ENCODE measurements around the gene PIGQ.

The PIGQ gene

DNA sequence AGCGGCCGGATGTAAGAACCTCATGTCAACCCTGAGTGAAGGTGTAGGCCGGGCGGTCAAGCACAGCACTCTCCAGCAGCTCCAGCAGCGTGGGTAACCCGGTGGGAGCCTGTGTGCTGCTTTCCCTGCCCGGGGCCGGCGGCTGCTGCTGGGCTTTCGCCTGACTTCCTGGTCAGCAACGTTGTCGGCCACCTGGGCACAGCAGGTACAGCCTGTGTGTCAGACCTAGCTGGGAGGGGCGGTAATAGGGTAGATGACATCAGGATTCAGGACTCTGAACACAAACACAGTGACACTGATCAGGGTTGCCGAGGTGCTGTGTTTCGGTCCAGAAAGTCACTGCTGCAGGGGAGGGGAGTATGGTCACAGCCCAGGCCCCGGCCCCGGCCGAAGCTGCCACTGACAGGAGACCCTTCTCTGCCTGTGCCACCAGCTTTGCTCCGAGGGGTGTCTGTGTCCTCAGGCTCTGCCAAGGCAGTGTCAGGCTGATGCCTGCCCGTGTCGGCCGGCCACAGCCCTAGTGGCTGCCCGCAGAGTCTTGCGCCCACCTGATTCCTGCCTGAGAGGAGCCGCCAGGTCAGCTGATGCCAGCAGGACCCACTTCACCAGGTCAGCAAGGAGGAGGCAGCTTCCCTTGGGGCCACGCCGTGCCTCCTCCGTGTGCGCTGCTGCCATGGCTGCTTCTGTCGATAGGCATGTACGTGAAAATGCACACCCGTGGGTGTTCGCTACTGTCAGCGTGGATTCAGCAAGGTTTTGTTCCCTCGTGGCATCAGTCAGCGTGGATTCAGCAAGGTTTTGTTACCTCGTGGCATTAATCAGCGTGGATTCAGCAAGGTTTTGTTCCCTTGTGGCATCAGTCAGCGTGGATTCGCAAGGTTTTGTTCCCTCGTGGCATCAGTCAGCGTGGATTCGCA, 29.3 kb downstream of the PIGQ start:
- no peak for DNase-seq (ENCODE audit: low read depth in 2 of 3, low spot score in 2 of 3)

DNA sequence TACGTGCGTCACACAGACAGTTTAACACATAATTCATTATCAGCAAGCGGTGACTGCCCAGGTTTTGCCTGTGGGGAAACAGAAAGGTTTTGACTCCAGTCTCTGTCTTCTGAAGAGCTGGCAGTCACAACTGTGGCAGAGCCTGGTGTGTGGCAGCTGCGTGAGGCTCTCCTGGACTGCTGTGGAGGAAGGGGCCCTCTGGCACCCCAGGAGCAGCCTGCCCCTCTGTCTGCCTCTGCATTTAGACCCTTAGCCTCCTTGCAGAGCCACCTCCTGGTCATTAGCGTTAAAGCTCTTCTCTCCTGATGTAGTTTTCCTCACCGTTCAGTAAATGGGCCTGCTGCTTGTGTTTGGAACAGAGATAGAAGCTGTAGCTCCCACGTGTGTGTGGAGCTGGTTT, 31.0 kb downstream of the PIGQ start:
- no peak for DNase-seq (ENCODE audit: low read depth in 2 of 3, low spot score in 2 of 3)

DNA sequence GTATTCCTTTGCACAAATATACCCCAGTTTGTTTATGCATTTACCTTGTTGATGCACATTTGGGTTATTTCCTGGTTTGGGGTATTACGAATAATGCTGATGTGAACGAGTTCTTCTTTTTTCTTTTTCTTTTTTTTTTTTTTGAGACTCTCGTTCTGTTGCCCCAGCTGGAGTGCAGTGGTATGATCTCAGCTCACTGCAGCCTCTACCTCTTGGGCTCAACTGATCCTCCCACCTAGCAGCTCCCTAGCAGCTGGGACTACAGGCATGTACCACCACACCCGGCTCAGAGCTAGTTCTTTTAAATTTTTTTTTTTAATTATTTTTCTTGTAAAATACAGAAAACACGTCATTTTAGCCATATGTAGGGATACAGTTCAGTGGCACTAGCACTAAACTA, 34.2 kb downstream of the PIGQ start:
- no peak for DNase-seq (ENCODE audit: low read depth in 2 of 3, low spot score in 2 of 3)

- no peak for DNase-seq (ENCODE audit: low read depth in 2 of 3, low spot score in 2 of 3)
Measured at GRCh38 chr16:606656-607307, 37.0 kb downstream of the PIGQ start.

DNA sequence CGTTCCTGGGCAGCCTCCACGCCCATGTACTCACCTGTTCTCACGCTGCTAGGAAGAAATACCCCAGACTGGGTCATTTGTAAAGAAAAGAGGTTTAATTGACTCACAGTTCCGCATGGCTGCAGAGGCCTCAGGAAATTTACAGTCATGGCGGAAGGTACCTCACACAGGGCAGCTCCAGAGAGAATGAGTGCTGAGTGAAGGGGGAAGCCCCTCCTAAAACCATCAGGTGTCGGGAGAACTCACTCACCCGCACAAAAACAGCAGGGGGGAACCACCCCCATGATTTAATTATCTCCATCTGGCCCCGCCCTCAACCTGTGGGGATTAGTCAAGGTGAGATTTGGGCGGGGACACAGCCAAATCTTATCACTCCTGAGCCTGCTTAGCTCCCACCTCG, 38.3 kb downstream of the PIGQ start:
- DNase-seq (ENCODE audit: low read depth in 2 of 3, low spot score in 2 of 3), result no peak

DNA sequence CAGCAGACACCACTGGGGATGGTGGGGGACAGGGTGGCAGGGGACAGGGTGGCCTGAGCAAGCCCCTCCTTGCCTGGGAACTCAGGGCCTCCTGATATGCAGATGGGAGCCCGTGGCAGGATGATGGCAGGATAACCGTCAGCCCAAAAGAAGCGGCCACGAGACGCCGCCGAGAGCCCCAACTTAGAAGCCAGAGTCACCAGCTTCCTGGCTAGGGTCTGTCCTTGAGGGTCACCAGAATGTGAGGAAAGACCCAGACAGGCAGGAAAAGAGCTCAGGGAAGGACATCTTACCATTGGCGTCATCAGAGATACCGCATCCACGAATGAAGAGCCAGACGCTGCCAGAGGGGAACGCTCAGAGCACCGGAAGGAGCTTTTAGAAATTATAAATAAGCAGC, 39.5 kb downstream of the PIGQ start:
- no peak for DNase-seq (ENCODE audit: low read depth in 2 of 3, low spot score in 2 of 3)

GRCh38 chr16:609984-610383, 40.2 kb downstream of the PIGQ start:
- no peak for DNase-seq (ENCODE audit: low read depth in 2 of 3, low spot score in 2 of 3)

DNA sequence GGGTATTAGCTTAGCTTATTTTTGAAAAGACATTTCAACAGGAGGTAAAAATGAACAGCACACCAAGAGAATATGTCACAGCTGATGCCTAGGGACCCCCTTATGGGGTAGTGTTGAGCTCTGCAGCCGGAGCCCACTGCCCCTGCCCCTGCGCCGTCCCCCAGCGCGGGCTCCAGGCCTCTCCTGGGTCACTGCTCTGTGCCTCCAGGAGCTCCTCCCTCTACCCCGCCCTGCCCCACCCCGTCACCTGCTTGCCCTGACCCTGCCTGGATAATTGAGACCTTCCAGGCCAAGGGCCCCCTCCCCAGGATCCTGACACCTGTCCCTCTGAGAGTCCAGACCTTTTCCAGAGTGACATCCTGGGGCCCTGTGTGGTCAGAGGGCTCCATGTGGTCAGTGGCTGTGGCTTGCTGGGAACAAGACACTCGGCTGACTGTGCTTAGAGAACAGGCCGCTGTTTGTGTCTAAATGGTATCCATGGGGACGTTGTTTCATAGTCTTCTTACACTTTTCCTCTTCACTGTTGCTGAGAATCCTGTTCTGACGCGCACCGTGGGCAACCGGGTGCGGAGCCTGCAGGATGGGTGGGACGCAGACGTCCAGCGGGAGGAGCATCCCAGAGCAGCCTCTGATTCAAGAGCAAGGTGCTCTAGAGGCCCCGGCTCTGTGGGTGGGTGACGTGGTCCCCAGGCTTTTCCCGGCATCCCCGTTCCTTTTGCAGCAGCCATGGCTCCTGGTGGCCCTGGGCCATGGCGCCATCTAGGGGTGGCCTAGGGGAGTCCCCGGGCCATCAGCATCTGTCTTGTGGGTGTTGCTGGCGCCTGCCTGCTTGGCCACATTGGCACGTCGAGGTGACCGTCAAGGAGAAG, 41.0 kb downstream of the PIGQ start:
- peak in 1 of 3 experiments; percentile 50 for DNase-seq (ENCODE audit: low read depth in 2 of 3, low spot score in 2 of 3)

- no peak for DNase-seq (ENCODE audit: low read depth in 2 of 3, low spot score in 2 of 3)
Measured at GRCh38 chr16:615122-615521, 45.4 kb downstream of the PIGQ start.

- DNase-seq (ENCODE audit: low read depth in 2 of 3, low spot score in 2 of 3), result no peak
Measured at GRCh38 chr16:616733-617586, 47.2 kb downstream of the PIGQ start.

GRCh38 chr16:617855-618254, 48.1 kb downstream of the PIGQ start:
- no peak for DNase-seq (ENCODE audit: low read depth in 2 of 3, low spot score in 2 of 3)

- DNase-seq (ENCODE audit: low read depth in 2 of 3, low spot score in 2 of 3), result no peak
Measured at GRCh38 chr16:619476-620100, 49.8 kb downstream of the PIGQ start.

DNA sequence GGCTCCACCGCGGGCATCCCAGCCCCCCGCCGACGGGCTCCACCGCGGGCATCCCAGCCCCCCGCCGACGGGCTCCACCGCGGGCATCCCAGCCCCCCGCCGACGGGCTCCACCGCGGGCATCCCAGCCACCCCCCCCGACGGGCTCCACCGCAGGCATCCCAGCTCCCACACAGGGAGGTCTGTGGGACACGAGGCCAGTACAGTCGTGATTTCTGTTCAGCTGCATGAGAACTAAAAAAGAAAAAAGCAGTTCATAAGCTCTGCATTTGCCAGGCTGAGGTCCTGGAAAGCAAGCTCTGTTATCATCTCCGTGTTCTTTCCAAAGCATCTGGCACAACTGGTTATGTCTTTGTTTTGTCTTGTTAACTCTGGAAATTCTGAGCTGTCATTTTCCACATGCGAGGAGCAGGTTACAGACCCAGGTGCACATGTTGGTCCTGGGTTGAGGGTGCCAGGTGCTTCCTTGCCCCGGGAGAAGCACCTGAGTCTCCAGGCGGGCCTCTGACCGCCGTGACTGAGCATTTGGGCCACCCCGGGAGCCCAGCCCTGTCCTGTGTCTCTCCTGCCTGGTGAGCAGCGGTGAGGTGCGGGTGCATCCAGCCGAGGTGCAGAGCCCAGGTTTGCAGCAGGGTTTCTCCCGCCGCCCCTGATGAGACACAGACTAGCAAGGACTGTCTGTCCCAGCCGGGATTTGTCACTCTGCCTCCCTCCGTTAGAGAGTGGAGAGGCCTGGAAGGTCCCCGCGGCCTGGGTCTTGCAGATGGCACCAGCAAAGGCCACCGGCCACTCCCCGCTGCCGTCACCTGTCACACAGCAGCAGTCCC, 51.1 kb downstream of the PIGQ start:
- DNase-seq (ENCODE audit: low read depth in 2 of 3, low spot score in 2 of 3), result no peak

DNA sequence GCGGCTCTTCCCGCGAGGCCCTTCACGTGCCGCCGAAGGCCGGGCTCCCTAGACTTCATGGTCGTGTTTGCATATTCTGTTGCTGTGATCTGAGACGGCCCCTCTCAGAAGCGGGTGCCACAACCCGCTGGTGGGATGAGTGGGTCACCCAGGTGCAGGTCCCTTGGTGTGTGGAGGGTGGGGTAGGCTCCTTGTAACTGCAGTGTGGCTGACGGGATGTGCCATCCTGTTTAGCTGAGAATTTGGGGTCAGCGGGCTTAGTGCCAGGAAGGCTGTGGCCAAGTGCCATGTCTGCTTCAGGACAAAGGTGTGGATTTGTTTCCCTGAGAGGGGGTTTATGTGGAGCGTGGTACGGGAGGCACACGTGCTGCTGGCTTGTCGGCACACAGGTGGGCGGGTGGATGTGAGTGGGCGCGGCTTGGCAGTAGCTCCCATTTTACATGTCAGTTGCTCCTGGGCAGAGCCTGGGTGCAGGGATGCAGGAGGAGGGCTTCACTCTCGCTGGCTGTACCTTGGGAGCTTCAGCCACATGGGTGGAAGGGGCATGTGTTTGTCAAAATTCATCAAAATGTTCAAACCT, 51.8 kb downstream of the PIGQ start:
- no peak for DNase-seq (ENCODE audit: low read depth in 2 of 3, low spot score in 2 of 3)

DNA sequence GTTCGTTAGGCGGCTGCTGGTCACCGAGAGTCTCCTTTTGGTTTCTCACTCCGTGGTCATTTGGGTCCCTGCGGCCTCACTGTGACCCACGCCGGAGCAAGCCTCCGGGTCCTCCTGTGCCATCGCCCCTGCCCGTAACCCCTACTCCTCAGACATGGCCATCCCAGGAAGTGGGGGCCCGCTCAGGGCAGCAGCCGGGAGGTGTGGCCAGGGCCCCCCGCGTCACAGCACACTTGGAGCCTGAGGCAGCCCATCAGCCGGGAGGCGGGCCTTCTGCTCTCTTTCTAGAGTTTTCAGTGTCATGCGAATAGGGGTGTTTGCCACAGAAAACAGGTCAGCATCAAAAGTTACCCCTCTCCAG, 53.1 kb downstream of the PIGQ start:
- no peak for DNase-seq (ENCODE audit: low read depth in 2 of 3, low spot score in 2 of 3)

GRCh38 chr16:624526-625070, 54.8 kb downstream of the PIGQ start:
- DNase-seq (ENCODE audit: low read depth in 2 of 3, low spot score in 2 of 3), result no peak

GRCh38 chr16:625117-625976, 55.6 kb downstream of the PIGQ start:
- no peak for DNase-seq (ENCODE audit: low read depth in 2 of 3, low spot score in 2 of 3)
